SK-N-SH (cell line): Measurements from ENCODE around the gene IGFBP7. TPM values are rescaled to one million over a fixed set of nuclear protein-coding genes. Genes with fewer than 3 reads are reported as not detected.
A peak's percentile ranks its signal among the peaks of the same experiment; 100 is the strongest.

Source experiments
- CTCF ChIA-PET: fragments of 300-600, 350-600 bp; formaldehyde crosslinking; extraction: SDS; loops from one replicate; lab custom pipeline; 2021; lab: Yijun Ruan, JAX
- POLR2A ChIA-PET: fragments of 350-600 bp; sonication (Branson Sonifier 250); formaldehyde crosslinking; extraction: SDS; loops from one replicate; lab custom pipeline; 2020; ENCODE audit warnings: antibody characterized with exemption, inconsistent platforms; lab: Yijun Ruan, JAX
- DNase-seq: peaks from one replicate; pipeline ENCODE4 v3.0.0; 2012
- H2AFZ ChIP-seq: fragments of 200-600 bp; sonication (generic); 2 replicates; pipeline ENCODE4 v1.8.1; 2016; ENCODE audit warnings: antibody characterized with exemption, mild to moderate bottlenecking, low read depth
- H3F3A ChIP-seq: fragments of 200-600 bp; sonication (generic); replicated peaks from 2 replicates; pipeline ENCODE3; 2016; ENCODE audit warnings: antibody characterized with exemption, mild to moderate bottlenecking; ENCODE audit not compliant: insufficient read depth
- H3K27ac ChIP-seq, 2 experiments: fragments of 200-500 bp in 1 of 2; fragments of 200-600 bp in 1 of 2; sonication (Bioruptor generic) in 1 of 2; sonication (generic), shearing (Covaris generic) in 1 of 2; 2 replicates each; pipeline versions ENCODE4 v1.5.1 to v1.6.1; 2014 to 2016; ENCODE audit warnings: low read depth in 2 of 2, inconsistent platforms in 1 of 2, low read length in 1 of 2, mild to moderate bottlenecking in 1 of 2, mixed read lengths in 1 of 2
- H3K27me3 ChIP-seq: fragments of 200-600 bp; sonication (generic), shearing (Covaris generic); 2 replicates; pipeline ENCODE4 v1.6.1; 2016; ENCODE audit warnings: mixed run types; ENCODE audit not compliant: insufficient read depth
- H3K36me3 ChIP-seq, 2 experiments: fragments of 200-500 bp in 1 of 2; fragments of 200-600 bp in 1 of 2; sonication (Bioruptor generic) in 1 of 2; sonication (generic) in 1 of 2; replicated peaks in 1 of 2; 2 replicates each; pipeline versions ENCODE3 to v1.5.1; 2014 to 2016; ENCODE audit warnings: low read length in 1 of 2, mild to moderate bottlenecking in 1 of 2; ENCODE audit not compliant: insufficient read depth in 2 of 2, control insufficient read depth in 1 of 2
- H3K4me1 ChIP-seq, 2 experiments: fragments of 200-500 bp in 1 of 2; fragments of 200-600 bp in 1 of 2; sonication (Bioruptor generic) in 1 of 2; sonication (generic), shearing (Covaris generic) in 1 of 2; 2 replicates each; pipeline versions ENCODE4 v1.5.1 to v1.6.1; 2014 to 2016; ENCODE audit warnings: low read depth in 1 of 2, low read length in 1 of 2, mixed run types in 1 of 2; ENCODE audit not compliant: insufficient read depth in 2 of 2, control insufficient read depth in 1 of 2
- H3K4me2 ChIP-seq: fragments of 200-600 bp; sonication (generic), shearing (Covaris generic); 2 replicates; pipeline ENCODE4 v1.6.1; 2017; ENCODE audit warnings: mixed run types
- H3K4me3 ChIP-seq, 2 experiments: fragments of 200-500 bp in 1 of 2; fragments of 200-600 bp in 1 of 2; sonication (Bioruptor generic) in 1 of 2; sonication (generic), shearing (Covaris generic) in 1 of 2; 2 replicates each; pipeline versions ENCODE4 v1.5.1 to v1.8.1; 2014 to 2016; ENCODE audit warnings: low read depth in 2 of 2, inconsistent platforms in 1 of 2, low read length in 1 of 2, mild to moderate bottlenecking in 1 of 2, mixed read lengths in 1 of 2, moderate library complexity in 1 of 2
- H3K79me2 ChIP-seq: fragments of 200-600 bp; sonication (generic); 2 replicates; pipeline ENCODE4 v1.8.1; 2017; ENCODE audit warnings: mild to moderate bottlenecking; ENCODE audit not compliant: insufficient read depth
- H3K9ac ChIP-seq: fragments of 200-600 bp; sonication (generic); 2 replicates; pipeline ENCODE4 v1.6.1; 2017; ENCODE audit warnings: mixed run types
- H3K9me2 ChIP-seq: fragments of 200-600 bp; sonication (generic); 2 replicates; pipeline ENCODE4 v1.6.1; 2017; ENCODE audit warnings: mixed run types
- H3K9me3 ChIP-seq: fragments of 200-600 bp; sonication (generic); 2 replicates; pipeline ENCODE4 v1.6.1; 2017; ENCODE audit warnings: mixed run types, mild to moderate bottlenecking, moderate library complexity
- H4K20me1 ChIP-seq: fragments of 200-600 bp; sonication (generic); 2 replicates; pipeline ENCODE4 v1.6.1; 2017; ENCODE audit warnings: mild to moderate bottlenecking, mixed run types; ENCODE audit not compliant: insufficient read depth
- CHD2 ChIP-seq: fragments of 150-350 bp; IDR thresholded peaks from 2 replicates; pipeline ENCODE4 v1.6.1; 2018; ENCODE audit warnings: low read length; ENCODE audit not compliant: partially characterized antibody
- EP300 ChIP-seq, 2 experiments: IDR thresholded peaks; 2 replicates each; pipeline versions ENCODE4 v1.4.0 to v1.6.1; 2012; ENCODE audit warnings: borderline replicate concordance in 1 of 2, low read depth in 1 of 2, low read length in 1 of 2
- GABPA ChIP-seq: IDR thresholded peaks from 2 replicates; pipeline ENCODE4 v1.4.0; 2012; ENCODE audit warnings: low read depth, mild to moderate bottlenecking
- GATA2 ChIP-seq: sonication (generic); formaldehyde crosslinking; IDR thresholded peaks from 2 replicates; pipeline ENCODE4 v1.5.0; 2020; ENCODE audit warnings: mild to moderate bottlenecking, missing genetic modification reagents
- IRF3 ChIP-seq: fragments of 150-350 bp; IDR thresholded peaks from 2 replicates; pipeline ENCODE4 v1.6.1; 2016; ENCODE audit warnings: mild to moderate bottlenecking, low read depth, low read length
- MEF2A ChIP-seq: IDR thresholded peaks from 2 replicates; pipeline ENCODE4 v1.4.0; 2012; ENCODE audit warnings: low read depth, borderline replicate concordance
- NFIC ChIP-seq: IDR thresholded peaks from 2 replicates; pipeline ENCODE4 v1.4.0; 2012; ENCODE audit warnings: borderline replicate concordance
- ZBTB33 ChIP-seq: IDR thresholded peaks from 2 replicates; pipeline ENCODE4 v1.4.0; 2012; ENCODE audit warnings: low read depth, borderline replicate concordance
- WGBS: methylation state at CpG from one replicate; pipeline ENCODE4 v1.1.6; 2017; ENCODE audit warnings: low lambda C conversion rate; 5-methylcytosine and 5-hydroxymethylcytosine counted together
- polyA plus RNA-seq, 3 experiments: library from polyadenylated mRNA; depleted of rRNA; stranded (reverse); fragments of >200 nt; gene quantifications; 2 replicates each; pipeline ENCODE4 v1.2.3, GENCODE V29; 2012
- TF ChIP-seq, protein P1 (sequence below): fragments of 200-600 bp; sonication (generic); IDR thresholded peaks from 2 replicates; pipeline ENCODE4 v1.6.1; 2017; ENCODE audit warnings: antibody characterized with exemption, mild to moderate bottlenecking, moderate library complexity

The IGFBP7 gene
- polyA plus RNA-seq, 1 of the 3 experiments (the other 2 are of a cell fraction), result 0.38 TPM

- DNase-seq, result no peak
- Histone ChIP-seq H3K27me3 (no peaks in the 10 kb centered on the region), H3K9me3 (no peaks in the 10 kb centered on the region), H3K27ac (peak overlapping the region in 1 of 2 experiments; percentile 66; a peak in 2 of 4 replicates), H3K4me3 (no peak overlapping the region), H3K4me2 (no peak overlapping the region), H3K9me2 (no peaks in the 10 kb centered on the region), H3K79me2 (no peaks in the 10 kb centered on the region), H3K36me3 (no peaks in the 10 kb centered on the region), H3K4me1 (peaks cover 16 to 29% of the 10 kb centered on the region in 2 experiments; a peak in 3 of 4 replicates), H3F3A (peaks cover 37% of the 10 kb centered on the region), H2AFZ (no peak overlapping the region), H4K20me1 (no peaks in the 10 kb centered on the region), H3K9ac (no peak overlapping the region)
- 63% methylated on average over 2 of the region's 2 CpGs for WGBS
- TF ChIP-seq MEF2A, result no peak
- no peak for TF ChIP-seq CHD2
- TF ChIP-seq, protein P1, sequence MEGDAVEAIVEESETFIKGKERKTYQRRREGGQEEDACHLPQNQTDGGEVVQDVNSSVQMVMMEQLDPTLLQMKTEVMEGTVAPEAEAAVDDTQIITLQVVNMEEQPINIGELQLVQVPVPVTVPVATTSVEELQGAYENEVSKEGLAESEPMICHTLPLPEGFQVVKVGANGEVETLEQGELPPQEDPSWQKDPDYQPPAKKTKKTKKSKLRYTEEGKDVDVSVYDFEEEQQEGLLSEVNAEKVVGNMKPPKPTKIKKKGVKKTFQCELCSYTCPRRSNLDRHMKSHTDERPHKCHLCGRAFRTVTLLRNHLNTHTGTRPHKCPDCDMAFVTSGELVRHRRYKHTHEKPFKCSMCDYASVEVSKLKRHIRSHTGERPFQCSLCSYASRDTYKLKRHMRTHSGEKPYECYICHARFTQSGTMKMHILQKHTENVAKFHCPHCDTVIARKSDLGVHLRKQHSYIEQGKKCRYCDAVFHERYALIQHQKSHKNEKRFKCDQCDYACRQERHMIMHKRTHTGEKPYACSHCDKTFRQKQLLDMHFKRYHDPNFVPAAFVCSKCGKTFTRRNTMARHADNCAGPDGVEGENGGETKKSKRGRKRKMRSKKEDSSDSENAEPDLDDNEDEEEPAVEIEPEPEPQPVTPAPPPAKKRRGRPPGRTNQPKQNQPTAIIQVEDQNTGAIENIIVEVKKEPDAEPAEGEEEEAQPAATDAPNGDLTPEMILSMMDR, result no peak
- TF ChIP-seq ZBTB33, result no peak
- no peak for TF ChIP-seq NFIC
- no peak for TF ChIP-seq EP300 (IDR thresholded peaks at IDR 0.05; ENCODE audit: borderline replicate concordance in 1 of 2, low read depth in 1 of 2, low read length in 1 of 2)
- TF ChIP-seq GABPA, result no peak
- TF ChIP-seq IRF3, result no peak
- TF ChIP-seq GATA2, result no peak
- CTCF ChIA-PET, result interaction anchor here (0.9 to 1.2 kb wide), 2 partner anchors 60 to 66 kb away, joined by 3 to 4 read pairs; no protein-coding TSS in a partner anchor
- POLR2A ChIA-PET, result no interaction called here
These were observed 12.5 kb downstream of the IGFBP7 start for GRCh38 chr4:57097711-57098110.

- TF ChIP-seq IRF3, result no peak
- Histone ChIP-seq H3K27ac (peak overlapping the region in 1 of 2 experiments; percentile 61; a peak in 1 of 4 replicates), H3K4me2 (no peak overlapping the region), H3K27me3 (no peaks in the 10 kb centered on the region), H3K4me3 (no peak overlapping the region), H3F3A (peaks cover 27% of the 10 kb centered on the region), H3K79me2 (no peaks in the 10 kb centered on the region), H3K9me3 (no peaks in the 10 kb centered on the region), H2AFZ (no peak overlapping the region), H3K9ac (no peak overlapping the region), H3K9me2 (no peaks in the 10 kb centered on the region), H3K4me1 (peaks cover 11% of the 10 kb centered on the region in 2 experiments; a peak in 3 of 4 replicates), H3K36me3 (no peaks in the 10 kb centered on the region), H4K20me1 (no peaks in the 10 kb centered on the region)
- no peak for DNase-seq
- CTCF ChIA-PET, result no interaction called here
- WGBS, result 60% methylated on average over 5 of the region's 5 CpGs
- POLR2A ChIA-PET, result no interaction called here
These were observed 14.2 kb downstream of the IGFBP7 start for GRCh38 chr4:57095956-57096355.
